ENCODE measurements around the gene CYP3A5. TPM values are rescaled to one million over a fixed set of nuclear protein-coding genes. Genes with fewer than 3 reads are reported as not detected.
"Not testable (repeated sequence)": the region's sequence is repeated elsewhere in the genome, so short reads cannot be mapped to it uniquely, and the experiment has no call there.

The CYP3A5 gene
- total and polyA plus RNA-seq, 2 of the 13 experiments (the other 11 are each of a cell fraction or from before 2014, with no cell fraction given): 5.7 to 9.3 TPM

DNA sequence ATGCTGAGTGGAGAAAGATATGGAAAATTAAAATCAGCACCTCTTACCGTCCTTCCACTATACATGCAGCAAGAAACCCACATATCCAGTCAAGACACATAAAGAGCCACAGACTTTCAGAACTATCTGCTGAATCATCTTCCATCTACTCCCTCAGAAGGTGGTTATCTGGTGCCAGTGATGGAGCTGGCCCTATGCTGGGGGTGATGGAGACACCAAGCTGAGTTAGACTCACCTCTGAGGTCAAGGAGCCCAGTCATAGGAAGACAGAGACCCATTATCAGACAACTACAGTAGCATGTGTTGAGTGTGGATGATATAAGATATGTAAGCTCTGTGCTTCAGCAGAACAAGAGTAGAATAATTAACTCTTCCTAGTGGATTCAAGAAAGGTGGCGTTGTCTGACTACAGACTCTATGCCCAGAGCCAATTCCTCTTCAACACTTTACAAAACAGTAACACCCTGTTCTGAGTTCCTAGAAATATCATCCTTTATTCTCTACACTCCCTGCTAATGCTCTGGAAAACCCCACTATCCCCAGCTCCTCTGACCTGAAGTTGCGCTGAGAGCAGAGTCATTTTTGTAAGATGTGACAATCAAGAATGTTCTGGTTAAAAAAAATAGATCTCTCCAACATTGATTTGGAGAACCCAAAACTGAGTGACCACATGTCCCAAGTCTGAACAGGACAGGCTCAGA lies 14.3 kb downstream of the CYP3A5 start (continued):
- TF ChIP-seq, protein P1, sequence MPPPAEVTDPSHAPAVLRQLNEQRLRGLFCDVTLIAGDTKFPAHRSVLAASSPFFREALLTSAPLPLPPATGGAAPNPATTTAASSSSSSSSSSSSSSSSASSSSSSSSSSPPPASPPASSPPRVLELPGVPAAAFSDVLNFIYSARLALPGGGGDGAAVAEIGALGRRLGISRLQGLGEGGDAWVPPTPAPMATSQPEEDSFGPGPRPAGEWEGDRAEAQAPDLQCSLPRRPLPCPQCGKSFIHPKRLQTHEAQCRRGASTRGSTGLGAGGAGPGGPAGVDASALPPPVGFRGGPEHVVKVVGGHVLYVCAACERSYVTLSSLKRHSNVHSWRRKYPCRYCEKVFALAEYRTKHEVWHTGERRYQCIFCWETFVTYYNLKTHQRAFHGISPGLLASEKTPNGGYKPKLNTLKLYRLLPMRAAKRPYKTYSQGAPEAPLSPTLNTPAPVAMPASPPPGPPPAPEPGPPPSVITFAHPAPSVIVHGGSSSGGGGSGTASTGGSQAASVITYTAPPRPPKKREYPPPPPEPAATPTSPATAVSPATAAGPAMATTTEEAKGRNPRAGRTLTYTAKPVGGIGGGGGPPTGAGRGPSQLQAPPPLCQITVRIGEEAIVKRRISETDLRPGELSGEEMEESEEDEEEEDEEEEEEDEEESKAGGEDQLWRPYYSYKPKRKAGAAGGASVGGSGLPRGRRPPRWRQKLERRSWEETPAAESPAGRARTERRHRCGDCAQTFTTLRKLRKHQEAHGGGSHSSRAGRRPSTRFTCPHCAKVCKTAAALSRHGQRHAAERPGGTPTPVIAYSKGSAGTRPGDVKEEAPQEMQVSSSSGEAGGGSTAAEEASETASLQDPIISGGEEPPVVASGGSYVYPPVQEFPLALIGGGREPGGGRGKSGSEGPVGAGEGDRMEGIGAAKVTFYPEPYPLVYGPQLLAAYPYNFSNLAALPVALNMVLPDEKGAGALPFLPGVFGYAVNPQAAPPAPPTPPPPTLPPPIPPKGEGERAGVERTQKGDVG (CRISPR knock-in tag; IDR thresholded peaks at IDR 0.05; ENCODE audit: borderline replicate concordance): no peak
- TF ChIP-seq, protein P2, sequence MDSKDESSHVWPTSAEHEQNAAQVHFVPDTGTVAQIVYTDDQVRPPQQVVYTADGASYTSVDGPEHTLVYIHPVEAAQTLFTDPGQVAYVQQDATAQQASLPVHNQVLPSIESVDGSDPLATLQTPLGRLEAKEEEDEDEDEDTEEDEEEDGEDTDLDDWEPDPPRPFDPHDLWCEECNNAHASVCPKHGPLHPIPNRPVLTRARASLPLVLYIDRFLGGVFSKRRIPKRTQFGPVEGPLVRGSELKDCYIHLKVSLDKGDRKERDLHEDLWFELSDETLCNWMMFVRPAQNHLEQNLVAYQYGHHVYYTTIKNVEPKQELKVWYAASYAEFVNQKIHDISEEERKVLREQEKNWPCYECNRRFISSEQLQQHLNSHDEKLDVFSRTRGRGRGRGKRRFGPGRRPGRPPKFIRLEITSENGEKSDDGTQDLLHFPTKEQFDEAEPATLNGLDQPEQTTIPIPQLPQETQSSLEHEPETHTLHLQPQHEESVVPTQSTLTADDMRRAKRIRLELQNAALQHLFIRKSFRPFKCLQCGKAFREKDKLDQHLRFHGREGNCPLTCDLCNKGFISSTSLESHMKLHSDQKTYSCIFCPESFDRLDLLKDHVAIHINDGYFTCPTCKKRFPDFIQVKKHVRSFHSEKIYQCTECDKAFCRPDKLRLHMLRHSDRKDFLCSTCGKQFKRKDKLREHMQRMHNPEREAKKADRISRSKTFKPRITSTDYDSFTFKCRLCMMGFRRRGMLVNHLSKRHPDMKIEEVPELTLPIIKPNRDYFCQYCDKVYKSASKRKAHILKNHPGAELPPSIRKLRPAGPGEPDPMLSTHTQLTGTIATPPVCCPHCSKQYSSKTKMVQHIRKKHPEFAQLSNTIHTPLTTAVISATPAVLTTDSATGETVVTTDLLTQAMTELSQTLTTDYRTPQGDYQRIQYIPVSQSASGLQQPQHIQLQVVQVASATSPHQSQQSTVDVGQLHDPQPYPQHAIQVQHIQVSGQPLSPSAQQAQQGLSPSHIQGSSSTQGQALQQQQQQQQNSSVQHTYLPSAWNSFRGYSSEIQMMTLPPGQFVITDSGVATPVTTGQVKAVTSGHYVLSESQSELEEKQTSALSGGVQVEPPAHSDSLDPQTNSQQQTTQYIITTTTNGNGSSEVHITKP (CRISPR knock-in tag; IDR thresholded peaks at IDR 0.05; ENCODE audit: low read depth): no peak
- no peak for TF ChIP-seq BCL6 (CRISPR knock-in tag; IDR thresholded peaks at IDR 0.05)
- no peak for TF ChIP-seq KLF6 (CRISPR knock-in tag; IDR thresholded peaks at IDR 0.05)
- TF ChIP-seq ZNF431 (CRISPR knock-in tag; IDR thresholded peaks at IDR 0.05; ENCODE audit: borderline replicate concordance, low read depth): no peak
- TF ChIP-seq, protein P3, sequence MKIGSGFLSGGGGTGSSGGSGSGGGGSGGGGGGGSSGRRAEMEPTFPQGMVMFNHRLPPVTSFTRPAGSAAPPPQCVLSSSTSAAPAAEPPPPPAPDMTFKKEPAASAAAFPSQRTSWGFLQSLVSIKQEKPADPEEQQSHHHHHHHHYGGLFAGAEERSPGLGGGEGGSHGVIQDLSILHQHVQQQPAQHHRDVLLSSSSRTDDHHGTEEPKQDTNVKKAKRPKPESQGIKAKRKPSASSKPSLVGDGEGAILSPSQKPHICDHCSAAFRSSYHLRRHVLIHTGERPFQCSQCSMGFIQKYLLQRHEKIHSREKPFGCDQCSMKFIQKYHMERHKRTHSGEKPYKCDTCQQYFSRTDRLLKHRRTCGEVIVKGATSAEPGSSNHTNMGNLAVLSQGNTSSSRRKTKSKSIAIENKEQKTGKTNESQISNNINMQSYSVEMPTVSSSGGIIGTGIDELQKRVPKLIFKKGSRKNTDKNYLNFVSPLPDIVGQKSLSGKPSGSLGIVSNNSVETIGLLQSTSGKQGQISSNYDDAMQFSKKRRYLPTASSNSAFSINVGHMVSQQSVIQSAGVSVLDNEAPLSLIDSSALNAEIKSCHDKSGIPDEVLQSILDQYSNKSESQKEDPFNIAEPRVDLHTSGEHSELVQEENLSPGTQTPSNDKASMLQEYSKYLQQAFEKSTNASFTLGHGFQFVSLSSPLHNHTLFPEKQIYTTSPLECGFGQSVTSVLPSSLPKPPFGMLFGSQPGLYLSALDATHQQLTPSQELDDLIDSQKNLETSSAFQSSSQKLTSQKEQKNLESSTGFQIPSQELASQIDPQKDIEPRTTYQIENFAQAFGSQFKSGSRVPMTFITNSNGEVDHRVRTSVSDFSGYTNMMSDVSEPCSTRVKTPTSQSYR (CRISPR knock-in tag; IDR thresholded peaks at IDR 0.05; ENCODE audit: borderline replicate concordance): no peak
- TF ChIP-seq, protein P4, sequence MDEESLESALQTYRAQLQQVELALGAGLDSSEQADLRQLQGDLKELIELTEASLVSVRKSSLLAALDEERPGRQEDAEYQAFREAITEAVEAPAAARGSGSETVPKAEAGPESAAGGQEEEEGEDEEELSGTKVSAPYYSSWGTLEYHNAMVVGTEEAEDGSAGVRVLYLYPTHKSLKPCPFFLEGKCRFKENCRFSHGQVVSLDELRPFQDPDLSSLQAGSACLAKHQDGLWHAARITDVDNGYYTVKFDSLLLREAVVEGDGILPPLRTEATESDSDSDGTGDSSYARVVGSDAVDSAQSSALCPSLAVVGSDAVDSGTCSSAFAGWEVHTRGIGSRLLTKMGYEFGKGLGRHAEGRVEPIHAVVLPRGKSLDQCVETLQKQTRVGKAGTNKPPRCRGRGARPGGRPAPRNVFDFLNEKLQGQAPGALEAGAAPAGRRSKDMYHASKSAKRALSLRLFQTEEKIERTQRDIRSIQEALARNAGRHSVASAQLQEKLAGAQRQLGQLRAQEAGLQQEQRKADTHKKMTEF (CRISPR knock-in tag; IDR thresholded peaks at IDR 0.05): no peak
- TF ChIP-seq, protein P5, sequence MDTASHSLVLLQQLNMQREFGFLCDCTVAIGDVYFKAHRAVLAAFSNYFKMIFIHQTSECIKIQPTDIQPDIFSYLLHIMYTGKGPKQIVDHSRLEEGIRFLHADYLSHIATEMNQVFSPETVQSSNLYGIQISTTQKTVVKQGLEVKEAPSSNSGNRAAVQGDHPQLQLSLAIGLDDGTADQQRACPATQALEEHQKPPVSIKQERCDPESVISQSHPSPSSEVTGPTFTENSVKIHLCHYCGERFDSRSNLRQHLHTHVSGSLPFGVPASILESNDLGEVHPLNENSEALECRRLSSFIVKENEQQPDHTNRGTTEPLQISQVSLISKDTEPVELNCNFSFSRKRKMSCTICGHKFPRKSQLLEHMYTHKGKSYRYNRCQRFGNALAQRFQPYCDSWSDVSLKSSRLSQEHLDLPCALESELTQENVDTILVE (CRISPR knock-in tag; IDR thresholded peaks at IDR 0.05): no peak

DNA sequence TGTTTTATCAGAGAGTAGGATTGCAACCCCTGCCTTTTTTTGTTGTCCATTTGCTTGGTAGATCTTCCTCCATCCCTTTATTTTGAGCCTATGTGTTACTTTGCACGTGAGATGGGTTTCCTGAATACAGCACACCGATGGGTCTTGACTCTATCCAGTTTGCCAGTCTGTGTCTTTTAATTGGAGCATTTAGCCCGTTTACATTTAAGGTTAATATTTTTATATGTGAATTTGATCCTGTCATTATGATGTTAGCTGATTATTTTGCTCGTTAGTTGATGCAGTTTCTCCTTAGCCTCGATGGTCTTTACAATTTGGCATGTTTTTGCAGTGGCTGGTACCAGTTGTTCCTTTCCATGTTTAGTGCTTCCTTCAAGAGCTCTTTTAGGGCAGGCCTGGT lies 21.9 kb downstream of the CYP3A5 start:
- H3K4me1 ChIP-seq (ENCODE audit: insufficient read depth, low read length); intact Hi-C loops (cut with micrococcal nuclease; ENCODE audit: unreplicated experiment); ATAC-seq; POLR2A ChIA-PET; H4K20me1 ChIP-seq (ENCODE audit: insufficient read depth, low read length); in situ Hi-C loops (cut with HindIII; ENCODE audit: extremely low pct_ligation_motif_present, low pct_unique_long_range_greater_than_20kb); H3K9me3 ChIP-seq (ENCODE audit: low read length); BruUV-seq (replicated peaks); H3K27ac ChIP-seq (ENCODE audit: extremely low read length, insufficient read depth, low read length); CTCF ChIA-PET (ENCODE audit: low intra/inter-chr PET ratio, low total read pairs); H3K4me3 ChIP-seq (replicated peaks in 1 of 3; ENCODE audit: insufficient read depth in 1 of 3, low read depth in 2 of 3, low read length in 3 of 3); H3K27me3 ChIP-seq (ENCODE audit: control insufficient read depth in 1 of 2, insufficient read depth in 2 of 2, low read length in 2 of 2); DNase-seq (ENCODE audit: low spot score); H3K79me2 ChIP-seq (ENCODE audit: insufficient read depth, low read length); H3K36me3 ChIP-seq (replicated peaks in 1 of 2; ENCODE audit: control insufficient read depth in 1 of 2, insufficient read depth in 2 of 2, low read length in 2 of 2); FAIRE-seq; H3K9ac ChIP-seq (ENCODE audit: insufficient read depth, low read depth, low read length); H3K4me2 ChIP-seq (ENCODE audit: low read depth, low read length); H2AFZ ChIP-seq (ENCODE audit: low read length): not testable (repeated sequence)
- WGBS (ENCODE audit: low lambda C conversion rate): 87% methylated on average over 5 of the region's 5 CpGs

Data from HepG2 (cell line).